ENCODE data around the gene PARD3. TPM values are rescaled to one million over a fixed set of nuclear protein-coding genes. Genes with fewer than 3 reads are reported as not detected.
A peak's percentile ranks its signal among the peaks of the same experiment; 100 is the strongest.

The PARD3 gene
- total and polyA plus RNA-seq, 2 donors (not counting 1 experiment from before 2014, with no cell fraction given) = 24.0 to 46.4 TPM

DNA sequence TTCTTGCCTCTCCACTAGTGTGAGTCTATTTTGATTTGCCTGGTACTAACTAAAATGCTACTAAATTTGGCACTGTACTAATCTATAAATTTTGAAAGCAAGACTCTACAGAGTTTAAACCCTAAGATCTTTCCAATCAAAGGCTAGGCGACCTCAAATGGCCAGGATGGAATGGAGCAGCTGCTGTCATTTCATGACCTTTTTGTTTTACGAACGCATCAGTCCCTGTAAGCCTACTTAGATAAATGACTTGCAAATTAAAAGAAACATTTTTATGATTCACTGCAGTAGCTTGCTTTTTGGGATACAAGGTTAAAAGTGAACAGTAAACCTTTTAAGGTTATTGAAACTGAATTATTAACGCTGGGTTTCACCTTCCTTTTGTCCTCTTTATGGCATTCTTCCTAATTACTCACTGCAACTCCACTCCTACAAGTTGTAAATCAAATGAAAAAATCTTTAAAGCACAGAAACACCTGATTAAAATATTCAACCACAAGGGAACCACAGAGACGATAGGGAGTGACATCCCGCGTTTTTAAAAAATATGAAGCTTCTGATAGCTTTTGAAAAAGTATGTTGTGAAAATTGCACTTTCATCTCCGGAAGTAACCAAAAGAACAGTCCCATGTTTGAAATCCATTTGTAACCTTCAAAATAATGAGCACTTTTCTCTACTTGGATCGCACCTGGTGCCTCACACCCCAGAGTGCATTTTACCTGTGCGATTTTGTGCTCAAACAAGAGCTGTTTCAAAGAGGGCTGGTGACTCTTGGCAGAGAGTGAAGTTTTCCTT lies 595.1 kb downstream of the PARD3 start:
- no peaks in the 10 kb centered on the region for H3K9me3 ChIP-seq (ENCODE audit: control insufficient read depth, insufficient read depth, low read depth, low read length)
- no peak for TF ChIP-seq EZH2 (IDR thresholded peaks at IDR 0.05; ENCODE audit: low read length, missing control alignments)
- TF ChIP-seq, protein P1, sequence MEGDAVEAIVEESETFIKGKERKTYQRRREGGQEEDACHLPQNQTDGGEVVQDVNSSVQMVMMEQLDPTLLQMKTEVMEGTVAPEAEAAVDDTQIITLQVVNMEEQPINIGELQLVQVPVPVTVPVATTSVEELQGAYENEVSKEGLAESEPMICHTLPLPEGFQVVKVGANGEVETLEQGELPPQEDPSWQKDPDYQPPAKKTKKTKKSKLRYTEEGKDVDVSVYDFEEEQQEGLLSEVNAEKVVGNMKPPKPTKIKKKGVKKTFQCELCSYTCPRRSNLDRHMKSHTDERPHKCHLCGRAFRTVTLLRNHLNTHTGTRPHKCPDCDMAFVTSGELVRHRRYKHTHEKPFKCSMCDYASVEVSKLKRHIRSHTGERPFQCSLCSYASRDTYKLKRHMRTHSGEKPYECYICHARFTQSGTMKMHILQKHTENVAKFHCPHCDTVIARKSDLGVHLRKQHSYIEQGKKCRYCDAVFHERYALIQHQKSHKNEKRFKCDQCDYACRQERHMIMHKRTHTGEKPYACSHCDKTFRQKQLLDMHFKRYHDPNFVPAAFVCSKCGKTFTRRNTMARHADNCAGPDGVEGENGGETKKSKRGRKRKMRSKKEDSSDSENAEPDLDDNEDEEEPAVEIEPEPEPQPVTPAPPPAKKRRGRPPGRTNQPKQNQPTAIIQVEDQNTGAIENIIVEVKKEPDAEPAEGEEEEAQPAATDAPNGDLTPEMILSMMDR (conservative IDR thresholded peaks at IDR 0.05 in 1 of 2, IDR thresholded peaks at IDR 0.05 in 1 of 2; ENCODE audit: low read depth in 1 of 2, low read length in 2 of 2) = no peak
- no peak overlapping the region for H3K27ac ChIP-seq (ENCODE audit: insufficient read depth, low read length)
- no peaks in the 10 kb centered on the region for H3K4me1 ChIP-seq (ENCODE audit: control insufficient read depth, extremely low read depth, insufficient read depth, low read length)
- no peak overlapping the region for H3K4me2 ChIP-seq (ENCODE audit: extremely low read depth, insufficient read depth, low read length)
- no peaks in the 10 kb centered on the region for H3K27me3 ChIP-seq (ENCODE audit: control insufficient read depth, insufficient read depth, low read length)
- H4K20me1 ChIP-seq (ENCODE audit: control insufficient read depth, extremely low read depth, insufficient read depth, low read length) = no peaks in the 10 kb centered on the region
- DNase-seq (ENCODE audit: low read depth in 2 of 2) = peak in 1 of 2 donors; percentile 6
- no peaks in the 10 kb centered on the region for H3K36me3 ChIP-seq (ENCODE audit: control insufficient read depth, insufficient read depth, low read length)
- no peak overlapping the region for H2AFZ ChIP-seq (ENCODE audit: low read length)
- no peak overlapping the region for H3K9ac ChIP-seq (ENCODE audit: insufficient read depth, low read length)
- H3K79me2 ChIP-seq (ENCODE audit: control insufficient read depth, insufficient read depth, low read length) = no peaks in the 10 kb centered on the region
- no peak overlapping the region for H3K4me3 ChIP-seq (replicated peaks in 1 of 4; ENCODE audit: control extremely low read depth in 1 of 4, insufficient read depth in 1 of 4, low read depth in 3 of 4, low read length in 4 of 4)

DNA sequence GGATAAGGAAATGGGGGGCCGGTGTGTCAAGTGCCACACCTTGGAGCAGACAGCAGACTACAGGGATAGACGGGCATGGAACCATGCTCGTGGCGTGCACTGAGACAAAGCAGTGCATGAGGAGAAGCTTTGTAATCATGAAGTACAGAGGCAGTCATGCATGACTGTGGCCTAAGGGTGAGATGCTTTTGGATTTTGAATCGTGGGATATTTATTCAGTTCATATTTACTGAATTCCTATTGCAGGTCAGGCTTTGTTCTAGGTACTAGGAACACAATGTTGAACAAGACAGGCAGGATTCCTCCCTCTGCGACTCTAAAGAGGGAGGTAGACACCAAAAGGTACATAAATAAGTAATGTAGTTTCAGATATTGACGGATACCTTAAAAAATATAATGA lies 597.6 kb downstream of the PARD3 start:
- Histone ChIP-seq H3K79me2 (ENCODE audit: control insufficient read depth, insufficient read depth, low read length) (no peaks in the 10 kb centered on the region), H2AFZ (ENCODE audit: low read length) (no peak overlapping the region), H3K27ac (ENCODE audit: insufficient read depth, low read length) (no peak overlapping the region), H3K9ac (ENCODE audit: insufficient read depth, low read length) (no peak overlapping the region), H3K9me3 (ENCODE audit: control insufficient read depth, insufficient read depth, low read depth, low read length) (no peaks in the 10 kb centered on the region), H3K4me1 (ENCODE audit: control insufficient read depth, extremely low read depth, insufficient read depth, low read length) (no peaks in the 10 kb centered on the region), H3K36me3 (ENCODE audit: control insufficient read depth, insufficient read depth, low read length) (no peaks in the 10 kb centered on the region), H3K4me2 (ENCODE audit: extremely low read depth, insufficient read depth, low read length) (no peak overlapping the region), H3K27me3 (ENCODE audit: control insufficient read depth, insufficient read depth, low read length) (no peaks in the 10 kb centered on the region), H3K4me3 (replicated peaks in 1 of 4; ENCODE audit: control extremely low read depth in 1 of 4, insufficient read depth in 1 of 4, low read depth in 3 of 4, low read length in 4 of 4) (no peak overlapping the region), H4K20me1 (ENCODE audit: control insufficient read depth, extremely low read depth, insufficient read depth, low read length) (no peaks in the 10 kb centered on the region)
- no peak for DNase-seq (ENCODE audit: low read depth in 2 of 2)
- no peak for TF ChIP-seq EZH2 (IDR thresholded peaks at IDR 0.05; ENCODE audit: low read length, missing control alignments)
- TF ChIP-seq, protein P1 (conservative IDR thresholded peaks at IDR 0.05 in 1 of 2, IDR thresholded peaks at IDR 0.05 in 1 of 2; ENCODE audit: low read depth in 1 of 2, low read length in 2 of 2) = no peak

DNA sequence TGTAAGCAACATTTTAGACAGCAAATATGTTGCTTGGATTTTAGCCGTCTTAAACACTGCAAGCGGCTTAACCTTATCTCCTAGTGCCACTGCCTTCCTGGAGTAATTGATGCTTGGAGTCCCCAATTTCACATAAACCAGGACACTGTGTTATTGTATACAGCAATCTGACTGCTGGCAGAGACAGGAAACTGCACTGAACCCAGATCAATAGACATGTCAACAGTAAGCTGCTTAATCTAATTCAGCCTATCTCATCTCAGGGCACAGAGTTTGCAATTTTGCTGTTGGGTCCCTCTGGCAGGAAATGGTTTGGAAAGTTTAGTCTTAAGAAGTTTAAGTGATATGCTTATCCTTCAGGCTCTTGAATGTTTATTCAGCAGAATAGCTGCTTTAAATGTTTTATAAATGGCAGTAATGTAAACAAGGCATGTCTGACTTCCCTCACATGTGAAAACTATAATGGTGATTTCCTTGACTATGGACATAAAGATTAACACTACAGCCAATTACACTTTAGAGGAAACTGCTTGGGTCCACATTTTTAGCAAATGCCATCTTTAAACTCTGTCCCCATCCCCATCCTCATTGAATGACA lies 598.6 kb downstream of the PARD3 start:
- TF ChIP-seq, protein P1 (conservative IDR thresholded peaks at IDR 0.05 in 1 of 2, IDR thresholded peaks at IDR 0.05 in 1 of 2; ENCODE audit: low read depth in 1 of 2, low read length in 2 of 2) = no peak
- TF ChIP-seq EZH2 (IDR thresholded peaks at IDR 0.05; ENCODE audit: low read length, missing control alignments) = no peak
- Histone ChIP-seq H3K36me3 (ENCODE audit: control insufficient read depth, insufficient read depth, low read length) (no peaks in the 10 kb centered on the region), H3K4me1 (ENCODE audit: control insufficient read depth, extremely low read depth, insufficient read depth, low read length) (no peaks in the 10 kb centered on the region), H3K4me2 (ENCODE audit: extremely low read depth, insufficient read depth, low read length) (no peak overlapping the region), H2AFZ (ENCODE audit: low read length) (no peak overlapping the region), H3K79me2 (ENCODE audit: control insufficient read depth, insufficient read depth, low read length) (no peaks in the 10 kb centered on the region), H3K9me3 (ENCODE audit: control insufficient read depth, insufficient read depth, low read depth, low read length) (no peaks in the 10 kb centered on the region), H3K9ac (ENCODE audit: insufficient read depth, low read length) (no peak overlapping the region), H4K20me1 (ENCODE audit: control insufficient read depth, extremely low read depth, insufficient read depth, low read length) (no peaks in the 10 kb centered on the region), H3K27ac (ENCODE audit: insufficient read depth, low read length) (no peak overlapping the region), H3K4me3 (replicated peaks in 1 of 4; ENCODE audit: control extremely low read depth in 1 of 4, insufficient read depth in 1 of 4, low read depth in 3 of 4, low read length in 4 of 4) (no peak overlapping the region), H3K27me3 (ENCODE audit: control insufficient read depth, insufficient read depth, low read length) (no peaks in the 10 kb centered on the region)
- DNase-seq (ENCODE audit: low read depth in 2 of 2) = no peak

All from fibroblast of lung (primary cell).